Measurements from ENCODE around the gene AKR1C3. TPM values are rescaled to one million over a fixed set of nuclear protein-coding genes. Genes with fewer than 3 reads are reported as not detected.
A peak's percentile ranks its signal among the peaks of the same experiment; 100 is the strongest.

The AKR1C3 gene
- total and polyA plus RNA-seq, 2 of the 4 experiments (the other 2 are of a cell fraction), result 0.18 to 0.51 TPM

GRCh38 chr10:5092848-5093790 lies 1.1 kb upstream of the AKR1C3 start (continued):
- TF ChIP-seq MAZ (IDR thresholded peaks at IDR 0.05; ENCODE audit: borderline replicate concordance, low read depth, low read length) (no peak), POLR2A (IDR thresholded peaks at IDR 0.05; ENCODE audit: low read depth, low read length) (no peak)

GRCh38 chr10:5095687-5096086 lies 1.5 kb downstream of the AKR1C3 start:
- Histone ChIP-seq H3K27me3 (ENCODE audit: control insufficient read depth, insufficient read depth, low read length) (no peaks in the 10 kb centered on the region; the same call in none of the 2 replicates), H2AFZ (replicated peaks; ENCODE audit: low read length, poor library complexity) (no peak overlapping the region), H3K4me3 (ENCODE audit: insufficient read depth, low read depth, low read length) (no peak overlapping the region), H4K91ac (ENCODE audit: insufficient read depth, low read depth, low read length) (no peak overlapping the region), H3K9me1 (ENCODE audit: insufficient read depth, low read length) (no peaks in the 10 kb centered on the region), H2BK120ac (ENCODE audit: low read depth, low read length) (no peak overlapping the region), H2AK9ac (replicated peaks; ENCODE audit: low read depth, low read length, poor library complexity) (no peak overlapping the region), H2BK5ac (ENCODE audit: low read depth, low read length, poor library complexity, severe bottlenecking) (no peak overlapping the region), H3K56ac (ENCODE audit: extremely low read depth, insufficient read depth, low read length) (no peak overlapping the region), H3K4ac (ENCODE audit: low read depth, low read length) (no peak overlapping the region), H2AK5ac (ENCODE audit: low read depth, low read length) (no peak overlapping the region), H4K8ac (ENCODE audit: low read depth in 2 of 2, low read length in 2 of 2) (no peak overlapping the region), H3K79me1 (ENCODE audit: low read depth in 1 of 2, low read length in 2 of 2) (no peaks in the 10 kb centered on the region), H4K20me1 (ENCODE audit: insufficient read depth, low read length) (no peaks in the 10 kb centered on the region), H2BK15ac (ENCODE audit: low read depth, low read length) (no peak overlapping the region), H3K27ac (ENCODE audit: insufficient read depth, low read length) (no peak overlapping the region), H3K4me1 (ENCODE audit: control insufficient read depth, insufficient read depth, low read length) (no peaks in the 10 kb centered on the region), H4K5ac (ENCODE audit: low read depth, low read length) (no peak overlapping the region), H2BK20ac (ENCODE audit: low read depth, low read length) (no peak overlapping the region), H3K9me3 (ENCODE audit: control insufficient read depth, insufficient read depth, low read length) (no peaks in the 10 kb centered on the region), H3K36me3 (ENCODE audit: control insufficient read depth, insufficient read depth, low read length) (no peaks in the 10 kb centered on the region), H3K9ac (ENCODE audit: low read depth, low read length) (no peak overlapping the region), H3K4me2 (ENCODE audit: low read depth, low read length) (no peak overlapping the region), H3K14ac (replicated peaks; ENCODE audit: low read depth, low read length) (no peak overlapping the region), H3K23ac (ENCODE audit: low read depth, low read length) (no peak overlapping the region), H3K18ac (ENCODE audit: low read depth, low read length) (no peak overlapping the region)
- no TSS peak for BruUV-seq (replicated peaks)
- ATAC-seq (ENCODE audit: low read depth) (no peak), DNase-seq (no peak)
- no peak for TF ChIP-seq RAD21 (IDR thresholded peaks at IDR 0.05; ENCODE audit: low read length)
- no peak for TF ChIP-seq USF2 (IDR thresholded peaks at IDR 0.05; ENCODE audit: low read depth, low read length)
- TF ChIP-seq NFE2L2 (IDR thresholded peaks at IDR 0.05; ENCODE audit: low read depth, low read length), result peak; percentile 34
- no peak for TF ChIP-seq MXI1 (IDR thresholded peaks at IDR 0.05; ENCODE audit: borderline replicate concordance, low read depth, low read length)
- no peak for TF ChIP-seq CTCF (conservative IDR thresholded peaks at IDR 0.05; ENCODE audit: low read depth, low read length)
- TF ChIP-seq, protein P1, sequence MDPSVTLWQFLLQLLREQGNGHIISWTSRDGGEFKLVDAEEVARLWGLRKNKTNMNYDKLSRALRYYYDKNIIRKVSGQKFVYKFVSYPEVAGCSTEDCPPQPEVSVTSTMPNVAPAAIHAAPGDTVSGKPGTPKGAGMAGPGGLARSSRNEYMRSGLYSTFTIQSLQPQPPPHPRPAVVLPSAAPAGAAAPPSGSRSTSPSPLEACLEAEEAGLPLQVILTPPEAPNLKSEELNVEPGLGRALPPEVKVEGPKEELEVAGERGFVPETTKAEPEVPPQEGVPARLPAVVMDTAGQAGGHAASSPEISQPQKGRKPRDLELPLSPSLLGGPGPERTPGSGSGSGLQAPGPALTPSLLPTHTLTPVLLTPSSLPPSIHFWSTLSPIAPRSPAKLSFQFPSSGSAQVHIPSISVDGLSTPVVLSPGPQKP (IDR thresholded peaks at IDR 0.05; ENCODE audit: borderline replicate concordance, low read depth, low read length), result no peak
- TF ChIP-seq MAZ (IDR thresholded peaks at IDR 0.05; ENCODE audit: borderline replicate concordance, low read depth, low read length), result no peak
- ChIA-PET CTCF (interaction anchor here (0.6 to 5.0 kb wide), 2 partner anchors 244 to 246 kb away, joined by 4 to 24 read pairs; no protein-coding TSS in a partner anchor), POLR2A (ENCODE audit: unreplicated experiment) (interaction anchor here (0.6 kb wide), 1 partner anchor 131 kb away, joined by 10 read pairs; no protein-coding TSS in a partner anchor)
- intact Hi-C loops (cut with micrococcal nuclease), result loop anchor here (2.0 to 10.0 kb wide), 3 partner anchors 77 to 287 kb away; no protein-coding TSS in a partner anchor
- dilution Hi-C loops (cut with HindIII; ENCODE audit: low sequenced_read_pairs, unreplicated experiment), result no loop called here
- no CpG with 5 or more reads among the region's 4 CpGs for WGBS, 2 experiments (ENCODE audit: extremely low coverage in 2 of 2, insufficient read length in 1 of 2)
- in situ Hi-C loops (cut with MboI; ENCODE audit: low sequenced_read_pairs), result loop anchor here (5.0 kb wide), 1 partner anchor 243 kb away; no protein-coding TSS in a partner anchor
